Sigmoid colon (tissue), 3 donors: Measurements from ENCODE around the gene LHFPL2.

ENCODE experiments used
- CTCF ChIP-seq, 4 experiments: fragments of 450-650 bp in 3 of 4; fragments of 200-600 bp in 1 of 4; IDR thresholded peaks; one replicate each; pipeline ENCODE4 v1.5.1; 2016 to 2019; ENCODE audit warnings: antibody characterized with exemption in 4 of 4, mild to moderate bottlenecking in 3 of 4, moderate library complexity in 2 of 4
- POLR2A ChIP-seq, 2 donors: fragments of 450-650 bp; IDR thresholded peaks; one replicate each; pipeline ENCODE4 v1.6.1; 2016; ENCODE audit warnings: antibody characterized with exemption in 2 of 2, mild to moderate bottlenecking in 2 of 2, moderate library complexity in 2 of 2

- TF ChIP-seq CTCF (IDR thresholded peaks at IDR 0.05), result no peak
- no peak for TF ChIP-seq POLR2A (IDR thresholded peaks at IDR 0.05)
These were observed 18.5 kb downstream of the LHFPL2 start for GRCh38 chr5:78630047-78630446.
